ENCODE data around the gene EPHB1. TPM values are rescaled to one million over a fixed set of nuclear protein-coding genes. Genes with fewer than 3 reads are reported as not detected.
"Not testable (repeated sequence)": the region's sequence is repeated elsewhere in the genome, so short reads cannot be mapped to it uniquely, and the experiment has no call there.

The EPHB1 gene
- total and polyA plus RNA-seq, 8 donors, result 0.02 to 1.4 (median 0.43) TPM

GRCh38 chr3:134772591-134772990 is 22.5 kb upstream of the EPHB1 start:
- no peak for ATAC-seq
- H3K9me3 ChIP-seq, result no peaks in the 10 kb centered on the region
- intact Hi-C loops (cut with DNase I), result no loop called here
- H3K36me3 ChIP-seq, result no peaks in the 10 kb centered on the region
- TF ChIP-seq, protein P1, sequence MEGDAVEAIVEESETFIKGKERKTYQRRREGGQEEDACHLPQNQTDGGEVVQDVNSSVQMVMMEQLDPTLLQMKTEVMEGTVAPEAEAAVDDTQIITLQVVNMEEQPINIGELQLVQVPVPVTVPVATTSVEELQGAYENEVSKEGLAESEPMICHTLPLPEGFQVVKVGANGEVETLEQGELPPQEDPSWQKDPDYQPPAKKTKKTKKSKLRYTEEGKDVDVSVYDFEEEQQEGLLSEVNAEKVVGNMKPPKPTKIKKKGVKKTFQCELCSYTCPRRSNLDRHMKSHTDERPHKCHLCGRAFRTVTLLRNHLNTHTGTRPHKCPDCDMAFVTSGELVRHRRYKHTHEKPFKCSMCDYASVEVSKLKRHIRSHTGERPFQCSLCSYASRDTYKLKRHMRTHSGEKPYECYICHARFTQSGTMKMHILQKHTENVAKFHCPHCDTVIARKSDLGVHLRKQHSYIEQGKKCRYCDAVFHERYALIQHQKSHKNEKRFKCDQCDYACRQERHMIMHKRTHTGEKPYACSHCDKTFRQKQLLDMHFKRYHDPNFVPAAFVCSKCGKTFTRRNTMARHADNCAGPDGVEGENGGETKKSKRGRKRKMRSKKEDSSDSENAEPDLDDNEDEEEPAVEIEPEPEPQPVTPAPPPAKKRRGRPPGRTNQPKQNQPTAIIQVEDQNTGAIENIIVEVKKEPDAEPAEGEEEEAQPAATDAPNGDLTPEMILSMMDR (IDR thresholded peaks at IDR 0.05), result no peak
- DNase-seq, result no peak
- no peak overlapping the region for H3K4me3 ChIP-seq
- FAIRE-seq, result no peak
- no peaks in the 10 kb centered on the region for H3K27me3 ChIP-seq
- H3K27ac ChIP-seq, result no peak overlapping the region
- H3K4me1 ChIP-seq, result peaks cover 15 to 25% (median 15%) of the 10 kb centered on the region in 3 donors
- WGBS, 2 donors, result 98 to 100% methylated on average over 1 of the region's 1 CpG

DNA sequence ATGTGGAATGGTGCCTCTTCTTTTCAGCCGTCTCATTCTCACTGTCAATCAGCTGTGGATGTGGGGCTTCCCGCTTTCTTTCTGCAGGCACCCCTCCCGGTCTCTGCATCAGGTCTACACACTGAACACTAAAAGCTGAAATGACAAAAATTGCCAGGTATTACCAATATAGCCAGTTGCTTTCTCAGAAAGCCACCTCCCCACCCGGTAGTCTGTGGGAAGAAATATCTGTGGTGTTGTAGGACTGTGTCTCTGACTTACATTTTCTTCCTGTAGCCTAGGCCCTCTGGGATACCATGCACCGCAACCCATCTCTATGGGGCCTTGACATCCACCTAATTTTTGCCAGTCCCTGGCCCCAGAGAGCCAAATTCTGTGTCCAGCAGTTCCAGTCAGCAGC is 19.2 kb upstream of the EPHB1 start:
- intact Hi-C loops (cut with DNase I), result no loop called here
- Histone ChIP-seq H3K27ac (no peak overlapping the region), H3K4me1 (no peaks in the 10 kb centered on the region), H3K36me3 (no peaks in the 10 kb centered on the region), H3K4me3 (no peak overlapping the region), H3K9me3 (no peaks in the 10 kb centered on the region), H3K27me3 (no peaks in the 10 kb centered on the region)
- WGBS, 2 donors, result 90 to 93% methylated on average over 5 of the region's 5 CpGs
- TF ChIP-seq, protein P1 (IDR thresholded peaks at IDR 0.05), result no peak
- FAIRE-seq (no peak), DNase-seq (no peak), ATAC-seq (no peak)

DNA sequence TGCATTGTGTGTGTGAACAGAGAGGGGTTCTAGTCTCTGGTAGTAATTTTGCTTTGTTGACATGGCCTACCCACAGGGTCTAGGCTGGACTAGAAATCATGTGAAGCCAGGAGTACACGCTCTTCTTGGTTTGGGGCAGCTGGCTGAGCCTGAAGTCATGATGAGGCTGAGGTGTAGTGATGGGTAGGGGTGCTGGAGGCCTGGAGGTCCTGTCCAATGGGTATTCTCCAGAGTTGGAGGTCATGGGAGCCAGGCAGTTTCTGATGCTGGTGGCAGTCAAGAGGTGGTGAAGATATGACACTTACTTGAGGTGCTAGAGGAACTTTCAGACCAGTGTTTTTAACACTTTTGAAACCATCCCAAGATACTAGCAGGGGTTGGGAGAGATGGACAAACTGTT is 18.5 kb upstream of the EPHB1 start:
- H3K27ac ChIP-seq, result no peak overlapping the region
- WGBS, 2 donors, result 93 to 100% methylated on average over 1 of the region's 1 CpG
- no peak overlapping the region for H3K4me3 ChIP-seq
- no peaks in the 10 kb centered on the region for H3K4me1 ChIP-seq
- no peaks in the 10 kb centered on the region for H3K27me3 ChIP-seq
- intact Hi-C loops (cut with DNase I), result no loop called here
- H3K9me3 ChIP-seq, result no peaks in the 10 kb centered on the region
- no peaks in the 10 kb centered on the region for H3K36me3 ChIP-seq
- no peak for FAIRE-seq
- no peak for ATAC-seq
- DNase-seq, result no peak
- TF ChIP-seq, protein P1 (IDR thresholded peaks at IDR 0.05), result no peak

- TF ChIP-seq, protein P1 (IDR thresholded peaks at IDR 0.05), result no peak
- H3K9me3 ChIP-seq, result no peaks in the 10 kb centered on the region
- no peak for FAIRE-seq
- no peaks in the 10 kb centered on the region for H3K36me3 ChIP-seq
- no peak for ATAC-seq
- 84 to 89% methylated on average over 5 of the region's 5 CpGs for WGBS, 2 donors
- no peak overlapping the region for H3K4me3 ChIP-seq
- H3K4me1 ChIP-seq, result no peaks in the 10 kb centered on the region
- intact Hi-C loops (cut with DNase I), result no loop called here
- H3K27ac ChIP-seq, result no peak overlapping the region
- DNase-seq, result no peak
- H3K27me3 ChIP-seq, result no peaks in the 10 kb centered on the region
These were observed 17.7 kb upstream of the EPHB1 start for GRCh38 chr3:134777341-134777740.

- H3K4me3 ChIP-seq; H3K27me3 ChIP-seq; H3K4me1 ChIP-seq; DNase-seq; ATAC-seq; FAIRE-seq; intact Hi-C loops (cut with DNase I); H3K36me3 ChIP-seq; H3K9me3 ChIP-seq; H3K27ac ChIP-seq: not testable (repeated sequence)
- WGBS, 2 donors, result 80 to 88% methylated on average over 4 of the region's 4 CpGs
These were observed 6.8 kb upstream of the EPHB1 start for GRCh38 chr3:134788283-134788682.
